B cell (primary cell): ENCODE results near the gene TECTB. TPM values are rescaled to one million over a fixed set of nuclear protein-coding genes. Genes with fewer than 3 reads are reported as not detected.

Source experiments
- ATAC-seq: fragments of 200-7000 bp; cut with Tn5 transposase; one replicate; pipeline ENCODE4 v1.10.0; 2021; ENCODE audit warnings: low read depth, mild to moderate bottlenecking, moderate number of reproducible peaks, moderate library complexity
- CTCF ChIA-PET: fragments of 350-600 bp; sonication (Branson Sonifier 250); formaldehyde crosslinking; loops from one replicate; lab custom pipeline; 2021; ENCODE audit warnings: antibody characterized with exemption, inconsistent platforms; lab: Charles Lee
- POLR2A ChIA-PET: fragments of 350-600 bp; sonication (Branson Sonifier 250); formaldehyde crosslinking; loops from one replicate; lab custom pipeline; 2021; ENCODE audit warnings: antibody characterized with exemption; lab: Charles Lee
- DNase-seq: peaks from one replicate; pipeline ENCODE4 v3.0.0; 2013
- H2AFZ ChIP-seq: 2 replicates; pipeline ENCODE4 v1.6.1; 2012; ENCODE audit warnings: mild to moderate bottlenecking, low read depth, low read length; ENCODE audit not compliant: insufficient read depth, poor library complexity, severe bottlenecking
- H3K27ac ChIP-seq, 2 donors: 1 replicate in 1 of 2; 2 replicates in 1 of 2; pipeline ENCODE4 v1.5.1; 2012 to 2013; ENCODE audit warnings: low read length in 2 of 2, mild to moderate bottlenecking in 2 of 2, moderate library complexity in 1 of 2
- H3K27me3 ChIP-seq, 4 experiments: fragments of 200-600 bp in 1 of 4; sonication (generic) in 1 of 4; replicated peaks in 1 of 4; 1 replicate in 2 of 4; 2 replicates in 2 of 4; pipeline versions ENCODE4 v1.6.1 to v1.7.0; 2013 to 2016; ENCODE audit warnings: low read length in 3 of 4, mild to moderate bottlenecking in 2 of 4, mixed read lengths in 1 of 4, moderate library complexity in 1 of 4; ENCODE audit not compliant: insufficient read depth in 4 of 4, control insufficient read depth in 3 of 4; ENCODE audit errors: control extremely low read depth in 1 of 4
- H3K36me3 ChIP-seq, 2 experiments: replicated peaks in 1 of 2; 1 replicate in 1 of 2; 2 replicates in 1 of 2; pipeline versions ENCODE4 v1.6.1 to v1.7.1; 2013; ENCODE audit warnings: low read length in 1 of 2; ENCODE audit not compliant: insufficient read depth in 2 of 2, control insufficient read depth in 1 of 2; ENCODE audit errors: control extremely low read depth in 1 of 2, extremely low read depth in 1 of 2
- H3K4me1 ChIP-seq, 2 donors: fragments of 200-600 bp in 1 of 2; sonication (generic) in 1 of 2; 1 replicate in 1 of 2; 2 replicates in 1 of 2; pipeline versions ENCODE4 v1.5.1 to v1.6.1; 2013 to 2017; ENCODE audit warnings: low read length in 2 of 2; ENCODE audit not compliant: control insufficient read depth in 2 of 2, insufficient read depth in 2 of 2
- H3K4me2 ChIP-seq: replicated peaks from 2 replicates; pipeline ENCODE3; 2012; ENCODE audit warnings: mild to moderate bottlenecking, low read depth, low read length; ENCODE audit not compliant: poor library complexity, severe bottlenecking
- H3K4me3 ChIP-seq, 5 experiments: fragments of 200-600 bp in 1 of 5; sonication (generic) in 1 of 5; 1 replicate in 3 of 5; 2 replicates in 2 of 5; pipeline versions ENCODE4 v1.5.1 to v1.7.0; 2011 to 2016; ENCODE audit warnings: low read length in 4 of 5, mild to moderate bottlenecking in 4 of 5, low read depth in 2 of 5, control low read depth in 1 of 5, moderate library complexity in 1 of 5; ENCODE audit not compliant: insufficient read depth in 1 of 5; ENCODE audit errors: control extremely low read depth in 1 of 5, extremely low read depth in 1 of 5
- H3K79me2 ChIP-seq: fragments of 200-600 bp; sonication (generic); one replicate; pipeline ENCODE4 v1.6.0; 2016; ENCODE audit warnings: low read length; ENCODE audit not compliant: control insufficient read depth, insufficient read depth
- H3K9ac ChIP-seq: fragments of 200-600 bp; sonication (generic); 2 replicates; pipeline ENCODE4 v1.6.1; 2017; ENCODE audit warnings: mild to moderate bottlenecking, low read length, moderate library complexity
- H3K9me3 ChIP-seq, 3 donors: one replicate each; pipeline versions ENCODE4 v1.6.1 to v1.7.1; 2013; ENCODE audit warnings: low read length in 2 of 3; ENCODE audit not compliant: control insufficient read depth in 2 of 3, insufficient read depth in 1 of 3; ENCODE audit errors: control extremely low read depth in 1 of 3
- H4K20me1 ChIP-seq: 2 replicates; pipeline ENCODE4 v1.6.0; 2012; ENCODE audit warnings: mild to moderate bottlenecking, low read length; ENCODE audit not compliant: insufficient read depth, control insufficient read depth, poor library complexity, severe bottlenecking
- H3K27ac Mint-ChIP-seq: one replicate; pipeline ENCODE4 v1.8.0; 2021; ENCODE audit warnings: mixed read lengths
- H3K27me3 Mint-ChIP-seq: one replicate; pipeline ENCODE4 v1.8.0; 2021; ENCODE audit warnings: mixed read lengths
- H3K4me1 Mint-ChIP-seq: one replicate; pipeline ENCODE4 v1.8.0; 2021; ENCODE audit warnings: mixed read lengths
- H3K4me3 Mint-ChIP-seq: one replicate; pipeline ENCODE4 v1.8.0; 2021; ENCODE audit warnings: mixed read lengths
- H3K9me3 Mint-ChIP-seq: one replicate; pipeline ENCODE4 v1.8.0; 2022; ENCODE audit warnings: mixed read lengths; ENCODE audit not compliant: insufficient read depth
- CTCF ChIP-seq: fragments of 200-600 bp; IDR thresholded peaks from one replicate; pipeline ENCODE4 v1.8.0; 2022; ENCODE audit warnings: antibody characterized with exemption, mild to moderate bottlenecking
- EZH2 ChIP-seq: IDR thresholded peaks from 2 replicates; pipeline ENCODE4 v1.6.1; 2012; ENCODE audit warnings: borderline replicate concordance, low read depth, mild to moderate bottlenecking, moderate library complexity, low read length; ENCODE audit not compliant: insufficient read depth, poor library complexity, severe bottlenecking
- WGBS: methylation state at CpG from one replicate; pipeline ENCODE4 v1.1.5; 2013; ENCODE audit warnings: missing lambda C conversion rate; ENCODE audit not compliant: insufficient coverage; 5-methylcytosine and 5-hydroxymethylcytosine counted together
- intact Hi-C: fragments of 100-400 bp; cut with micrococcal nuclease; formaldehyde crosslinking; loops from one replicate; pipeline ENCODE4 v1.10.0; 2022
- polyA plus RNA-seq: library from polyadenylated mRNA; depleted of rRNA; stranded (reverse); fragments of >200 nt; gene quantifications from 2 replicates; pipeline ENCODE4 v1.2.3, GENCODE V29; 2012
- total RNA-seq, 2 donors: library from RNA; stranded (reverse); fragments of 120-200 nt in 1 of 2; gene quantifications; 1 replicate in 1 of 2; 2 replicates in 1 of 2; pipeline versions ENCODE4 v1.2.3 to v1.2.4, GENCODE V29; 2013 to 2022

TECTB gene
- total and polyA plus RNA-seq, 2 donors (not counting 1 experiment from before 2014, with no cell fraction given): not detected

GRCh38 chr10:112330162-112330561 lies 47.0 kb downstream of the TECTB start:
- Histone ChIP-seq H3K4me2 (no peak overlapping the region), H3K9me3 (peaks cover 0 to 3% (median 0%) of the 10 kb centered on the region in 3 donors), H3K36me3 (no peaks in the 10 kb centered on the region), H4K20me1 (no peaks in the 10 kb centered on the region), H3K4me1 (no peaks in the 10 kb centered on the region), H3K27me3 (peaks cover 0 to 4% (median 0%) of the 10 kb centered on the region in 4 experiments), H3K4me3 (no peak overlapping the region), H2AFZ (no peak overlapping the region), H3K79me2 (no peaks in the 10 kb centered on the region), H3K9ac (no peak overlapping the region), H3K27ac (no peak overlapping the region)
- TF ChIP-seq CTCF (no peak), EZH2 (no peak)
- ChIA-PET POLR2A (no interaction called here), CTCF (interaction anchor here (0.9 to 1.2 kb wide), 2 partner anchors 13 to 26 kb away, joined by 3 read pairs; no protein-coding TSS in a partner anchor)
- H3K4me1 Mint-ChIP-seq: no peaks in the 10 kb centered on the region
- DNase-seq (no peak), ATAC-seq (no peak)
- WGBS: 79% methylated on average over 3 of the region's 4 CpGs
- peaks cover 26% of the 10 kb centered on the region for H3K27me3 Mint-ChIP-seq
- no peaks in the 10 kb centered on the region for H3K9me3 Mint-ChIP-seq
- H3K4me3 Mint-ChIP-seq: no peak overlapping the region
- no peak overlapping the region for H3K27ac Mint-ChIP-seq
- intact Hi-C loops: no loop called here

- ATAC-seq (no peak), DNase-seq (no peak)
- no peak overlapping the region for H3K4me3 Mint-ChIP-seq
- Histone ChIP-seq H3K9me3 (peaks cover 0 to under 1% (median 0%) of the 10 kb centered on the region in 3 donors), H3K4me3 (no peak overlapping the region), H3K9ac (no peak overlapping the region), H3K27me3 (peaks cover 0 to 4% (median 0%) of the 10 kb centered on the region in 4 experiments), H3K27ac (no peak overlapping the region), H4K20me1 (no peaks in the 10 kb centered on the region), H3K4me2 (no peak overlapping the region), H3K36me3 (no peaks in the 10 kb centered on the region), H2AFZ (no peak overlapping the region), H3K79me2 (no peaks in the 10 kb centered on the region), H3K4me1 (no peaks in the 10 kb centered on the region)
- WGBS: 83% methylated on average over 1 of the region's 1 CpG
- TF ChIP-seq CTCF (no peak), EZH2 (no peak)
- intact Hi-C loops: no loop called here
- H3K4me1 Mint-ChIP-seq: peaks cover under 1% of the 10 kb centered on the region
- POLR2A ChIA-PET: no interaction called here
- CTCF ChIA-PET: interaction anchor here (0.9 to 1.2 kb wide), 2 partner anchors 14 to 27 kb away, joined by 3 read pairs; no protein-coding TSS in a partner anchor
- peaks cover 23% of the 10 kb centered on the region for H3K27me3 Mint-ChIP-seq
- no peak overlapping the region for H3K27ac Mint-ChIP-seq
- no peaks in the 10 kb centered on the region for H3K9me3 Mint-ChIP-seq
These were observed 47.5 kb downstream of the TECTB start for GRCh38 chr10:112330607-112331160.
